PC-9 (cell line): ENCODE measurements around the gene C19orf18.
"Not testable (repeated sequence)": the region's sequence is repeated elsewhere in the genome, so short reads cannot be mapped to it uniquely, and the experiment has no call there.

Experiments
- EZH2 ChIP-seq: fragments of 200-600 bp; sonication (generic); IDR thresholded peaks from 2 replicates; pipeline ENCODE4 v1.8.0; 2017; ENCODE audit warnings: antibody characterized with exemption, low read depth
- TF ChIP-seq, protein P1 (sequence below): fragments of 200-600 bp; sonication (generic); conservative IDR thresholded peaks from 2 replicates; pipeline ENCODE4 v1.6.1; 2017; ENCODE audit warnings: mixed run types, antibody characterized with exemption, mild to moderate bottlenecking, moderate library complexity

DNA sequence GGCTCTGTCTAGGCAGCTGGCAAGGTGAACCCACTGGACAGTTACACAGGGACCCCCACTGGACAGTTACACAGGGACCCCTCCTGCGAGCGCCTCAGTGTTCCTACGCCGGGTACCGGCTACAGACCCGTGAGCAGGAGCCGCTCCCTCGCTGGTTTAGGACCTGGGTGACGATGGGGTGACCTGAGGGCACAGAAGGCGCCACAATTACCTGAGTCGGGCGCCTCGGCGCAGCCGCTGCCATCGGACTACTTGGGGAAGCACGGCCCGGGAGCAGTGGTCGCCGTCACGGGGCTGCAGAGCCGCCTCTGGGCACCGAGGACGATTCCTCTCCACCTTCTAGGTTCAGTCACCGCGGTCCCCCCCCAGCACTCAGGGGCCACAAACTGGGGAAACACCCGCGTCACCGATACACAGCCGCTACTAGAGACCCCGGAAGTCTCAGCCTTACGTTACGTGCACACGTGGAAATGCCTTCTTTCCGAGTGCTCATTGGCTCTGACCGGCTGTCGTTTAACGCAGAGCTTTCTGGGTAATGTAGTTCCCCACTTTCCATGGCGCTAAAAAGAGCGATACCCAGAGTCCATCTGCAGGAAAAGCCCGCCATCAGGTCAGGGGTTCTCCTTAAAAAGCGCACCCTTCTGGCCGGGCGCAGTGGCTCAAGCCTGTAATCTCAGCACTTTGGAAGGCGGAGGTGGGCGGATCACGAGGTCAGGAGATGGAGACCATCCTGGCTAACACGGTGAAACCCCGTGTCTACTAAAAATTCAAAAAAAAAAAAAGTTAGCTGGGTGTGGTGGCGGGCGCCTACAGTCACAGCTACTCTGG, 58.0 kb downstream of the C19orf18 start, which contains the start of gene ZNF417:
- TF ChIP-seq, protein P1, sequence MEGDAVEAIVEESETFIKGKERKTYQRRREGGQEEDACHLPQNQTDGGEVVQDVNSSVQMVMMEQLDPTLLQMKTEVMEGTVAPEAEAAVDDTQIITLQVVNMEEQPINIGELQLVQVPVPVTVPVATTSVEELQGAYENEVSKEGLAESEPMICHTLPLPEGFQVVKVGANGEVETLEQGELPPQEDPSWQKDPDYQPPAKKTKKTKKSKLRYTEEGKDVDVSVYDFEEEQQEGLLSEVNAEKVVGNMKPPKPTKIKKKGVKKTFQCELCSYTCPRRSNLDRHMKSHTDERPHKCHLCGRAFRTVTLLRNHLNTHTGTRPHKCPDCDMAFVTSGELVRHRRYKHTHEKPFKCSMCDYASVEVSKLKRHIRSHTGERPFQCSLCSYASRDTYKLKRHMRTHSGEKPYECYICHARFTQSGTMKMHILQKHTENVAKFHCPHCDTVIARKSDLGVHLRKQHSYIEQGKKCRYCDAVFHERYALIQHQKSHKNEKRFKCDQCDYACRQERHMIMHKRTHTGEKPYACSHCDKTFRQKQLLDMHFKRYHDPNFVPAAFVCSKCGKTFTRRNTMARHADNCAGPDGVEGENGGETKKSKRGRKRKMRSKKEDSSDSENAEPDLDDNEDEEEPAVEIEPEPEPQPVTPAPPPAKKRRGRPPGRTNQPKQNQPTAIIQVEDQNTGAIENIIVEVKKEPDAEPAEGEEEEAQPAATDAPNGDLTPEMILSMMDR, result not testable (repeated sequence)
- not testable (repeated sequence) for TF ChIP-seq EZH2
